ENCODE data around the gene SLC1A6. TPM values are rescaled to one million over a fixed set of nuclear protein-coding genes. Genes with fewer than 3 reads are reported as not detected.

Gene SLC1A6
- total and polyA plus RNA-seq, 9 of the 15 experiments (the other 6 are each of a cell fraction or from before 2014, with no cell fraction given): not detected

DNA sequence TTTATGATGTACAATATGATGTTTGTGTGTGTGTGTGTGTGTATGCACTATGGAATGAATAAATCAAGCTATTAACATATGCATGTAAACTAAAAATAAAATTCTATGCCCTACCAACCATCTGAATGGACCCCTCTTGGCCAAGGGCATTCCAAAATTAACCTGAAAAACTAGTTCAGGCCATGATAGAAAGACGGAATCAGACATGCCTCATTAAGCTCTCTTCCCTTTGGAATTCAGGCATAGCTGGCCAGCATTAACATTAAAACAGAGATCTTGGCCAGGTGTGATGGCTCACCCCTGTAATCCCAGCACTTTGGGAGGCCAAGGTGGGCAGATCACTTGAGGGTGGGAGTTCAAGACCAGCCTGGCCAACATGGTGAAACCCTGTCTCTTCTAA is 18.3 kb upstream of the SLC1A6 start:
- no peak overlapping the region for H3K4me2 ChIP-seq (ENCODE audit: insufficient read depth, low read length)
- H2AFZ ChIP-seq (ENCODE audit: low read depth, low read length): no peak overlapping the region
- no peaks in the 10 kb centered on the region for H3K9me1 ChIP-seq (ENCODE audit: control insufficient read depth, insufficient read depth, low read length)
- in situ Hi-C loops (cut with MboI): no loop called here
- H3K9me3 ChIP-seq (replicated peaks; ENCODE audit: control insufficient read depth, insufficient read depth, low read depth, low read length): no peaks in the 10 kb centered on the region
- H3K79me2 ChIP-seq (ENCODE audit: control insufficient read depth, insufficient read depth, low read length): no peaks in the 10 kb centered on the region
- no peak overlapping the region for H3K27ac ChIP-seq (ENCODE audit: extremely low read depth, low read depth, low read length)
- no peak overlapping the region for H3K4me3 ChIP-seq
- WGBS (ENCODE audit: insufficient coverage, low coverage, missing lambda C conversion rate): 0% methylated on average over 1 of the region's 1 CpG
- DNase-seq (ENCODE audit: extremely low read depth in 1 of 4, low spot score in 3 of 4): no peak
- no peaks in the 10 kb centered on the region for H4K20me1 ChIP-seq (replicated peaks; ENCODE audit: control insufficient read depth, insufficient read depth, low read length)
- no peak for ATAC-seq
- ChIA-PET CTCF (ENCODE audit: low intra/inter-chr PET ratio) (no interaction called here), POLR2A (interaction anchor here (0.8 kb wide), 1 partner anchor 14 kb away, joined by 3 read pairs; no protein-coding TSS in a partner anchor)
- intact Hi-C loops (cut with micrococcal nuclease): no loop called here
- no TSS peak for BruUV-seq (replicated peaks)
- no peak overlapping the region for H3K9ac ChIP-seq (ENCODE audit: insufficient read depth in 1 of 2, low read depth in 2 of 2, low read length in 2 of 2)
- H3K36me3 ChIP-seq (ENCODE audit: control insufficient read depth, insufficient read depth, low read length): no peaks in the 10 kb centered on the region
- peaks cover 0 to 8% of the 10 kb centered on the region in 2 experiments; a peak in 1 of 5 replicates for H3K27me3 ChIP-seq (ENCODE audit: control insufficient read depth in 2 of 2, insufficient read depth in 2 of 2, low read length in 2 of 2)
- no peak for FAIRE-seq
- no peaks in the 10 kb centered on the region for H3K4me1 ChIP-seq (replicated peaks in 1 of 2; ENCODE audit: control insufficient read depth in 2 of 2, insufficient read depth in 2 of 2, low read length in 2 of 2)
- TF ChIP-seq PHF21A (IDR thresholded peaks at IDR 0.05; ENCODE audit: borderline replicate concordance, low read depth): no peak
- TF ChIP-seq NR2F6 (CRISPR knock-in tag; IDR thresholded peaks at IDR 0.05): no peak
- TF ChIP-seq HMGXB4 (CRISPR knock-in tag; IDR thresholded peaks at IDR 0.05): no peak
- no peak for TF ChIP-seq TCF15 (CRISPR knock-in tag; IDR thresholded peaks at IDR 0.05)
- no peak for TF ChIP-seq CREB3L1 (IDR thresholded peaks at IDR 0.05; ENCODE audit: borderline replicate concordance, low read depth)
- TF ChIP-seq ARID3B (CRISPR knock-in tag; IDR thresholded peaks at IDR 0.05; ENCODE audit: borderline replicate concordance): no peak
- TF ChIP-seq ZNF239 (CRISPR knock-in tag; IDR thresholded peaks at IDR 0.05): no peak
- TF ChIP-seq, protein P1, sequence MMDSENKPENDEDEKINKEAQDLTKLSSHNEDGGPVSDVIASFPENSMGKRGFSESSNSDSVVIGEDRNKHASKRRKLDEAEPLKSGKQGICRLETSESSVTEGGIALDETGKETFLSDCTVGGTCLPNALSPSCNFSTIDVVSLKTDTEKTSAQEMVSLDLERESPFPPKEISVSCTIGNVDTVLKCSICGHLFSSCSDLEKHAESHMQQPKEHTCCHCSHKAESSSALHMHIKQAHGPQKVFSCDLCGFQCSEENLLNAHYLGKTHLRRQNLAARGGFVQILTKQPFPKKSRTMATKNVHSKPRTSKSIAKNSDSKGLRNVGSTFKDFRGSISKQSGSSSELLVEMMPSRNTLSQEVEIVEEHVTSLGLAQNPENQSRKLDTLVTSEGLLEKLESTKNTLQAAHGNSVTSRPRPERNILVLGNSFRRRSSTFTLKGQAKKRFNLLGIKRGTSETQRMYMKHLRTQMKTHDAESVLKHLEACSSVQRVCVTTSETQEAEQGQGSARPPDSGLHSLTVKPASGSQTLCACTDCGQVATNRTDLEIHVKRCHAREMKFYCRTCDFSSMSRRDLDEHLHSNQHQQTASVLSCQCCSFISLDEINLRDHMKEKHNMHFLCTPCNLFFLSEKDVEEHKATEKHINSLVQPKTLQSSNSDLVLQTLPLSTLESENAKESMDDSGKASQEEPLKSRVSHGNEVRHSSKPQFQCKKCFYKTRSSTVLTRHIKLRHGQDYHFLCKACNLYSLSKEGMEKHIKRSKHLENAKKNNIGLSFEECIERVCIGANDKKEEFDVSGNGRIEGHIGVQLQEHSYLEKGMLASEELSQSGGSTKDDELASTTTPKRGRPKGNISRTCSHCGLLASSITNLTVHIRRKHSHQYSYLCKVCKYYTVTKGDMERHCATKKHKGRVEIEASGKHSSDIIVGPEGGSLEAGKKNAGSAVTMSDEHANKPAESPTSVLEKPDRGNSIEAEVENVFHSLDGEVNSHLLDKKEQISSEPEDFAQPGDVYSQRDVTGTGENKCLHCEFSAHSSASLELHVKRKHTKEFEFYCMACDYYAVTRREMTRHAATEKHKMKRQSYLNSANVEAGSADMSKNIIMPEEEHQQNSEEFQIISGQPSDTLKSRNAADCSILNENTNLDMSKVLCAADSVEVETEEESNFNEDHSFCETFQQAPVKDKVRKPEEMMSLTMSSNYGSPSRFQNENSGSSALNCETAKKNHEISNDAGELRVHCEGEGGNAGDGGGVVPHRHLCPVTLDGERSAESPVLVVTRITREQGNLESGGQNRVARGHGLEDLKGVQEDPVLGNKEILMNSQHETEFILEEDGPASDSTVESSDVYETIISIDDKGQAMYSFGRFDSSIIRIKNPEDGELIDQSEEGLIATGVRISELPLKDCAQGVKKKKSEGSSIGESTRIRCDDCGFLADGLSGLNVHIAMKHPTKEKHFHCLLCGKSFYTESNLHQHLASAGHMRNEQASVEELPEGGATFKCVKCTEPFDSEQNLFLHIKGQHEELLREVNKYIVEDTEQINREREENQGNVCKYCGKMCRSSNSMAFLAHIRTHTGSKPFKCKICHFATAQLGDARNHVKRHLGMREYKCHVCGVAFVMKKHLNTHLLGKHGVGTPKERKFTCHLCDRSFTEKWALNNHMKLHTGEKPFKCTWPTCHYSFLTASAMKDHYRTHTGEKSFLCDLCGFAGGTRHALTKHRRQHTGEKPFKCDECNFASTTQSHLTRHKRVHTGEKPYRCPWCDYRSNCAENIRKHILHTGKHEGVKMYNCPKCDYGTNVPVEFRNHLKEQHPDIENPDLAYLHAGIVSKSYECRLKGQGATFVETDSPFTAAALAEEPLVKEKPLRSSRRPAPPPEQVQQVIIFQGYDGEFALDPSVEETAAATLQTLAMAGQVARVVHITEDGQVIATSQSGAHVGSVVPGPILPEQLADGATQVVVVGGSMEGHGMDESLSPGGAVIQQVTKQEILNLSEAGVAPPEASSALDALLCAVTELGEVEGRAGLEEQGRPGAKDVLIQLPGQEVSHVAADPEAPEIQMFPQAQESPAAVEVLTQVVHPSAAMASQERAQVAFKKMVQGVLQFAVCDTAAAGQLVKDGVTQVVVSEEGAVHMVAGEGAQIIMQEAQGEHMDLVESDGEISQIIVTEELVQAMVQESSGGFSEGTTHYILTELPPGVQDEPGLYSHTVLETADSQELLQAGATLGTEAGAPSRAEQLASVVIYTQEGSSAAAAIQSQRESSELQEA (IDR thresholded peaks at IDR 0.05; ENCODE audit: low read depth): no peak
- no peak for TF ChIP-seq TRIM24 (IDR thresholded peaks at IDR 0.05)
